Measurements from ENCODE around the gene CD180.

The CD180 gene

GRCh38 chr5:67133217-67133616 lies 63.4 kb downstream of the CD180 start:
- TF ChIP-seq CTCF (IDR thresholded peaks at IDR 0.05; ENCODE audit: low read depth, low read length): no peak
- H3K36me3 ChIP-seq: no peaks in the 10 kb centered on the region
- DNase-seq: no peak

GRCh38 chr5:67129768-67130167 lies 66.8 kb downstream of the CD180 start:
- no peaks in the 10 kb centered on the region for H3K36me3 ChIP-seq
- no peak overlapping the region for H3K4me3 ChIP-seq (ENCODE audit: low read depth, low read length)
- no peak for DNase-seq
- no peaks in the 10 kb centered on the region for H3K9me3 ChIP-seq
- H3K4me1 ChIP-seq: no peaks in the 10 kb centered on the region
- H3K27me3 ChIP-seq: no peaks in the 10 kb centered on the region
- TF ChIP-seq CTCF (IDR thresholded peaks at IDR 0.05; ENCODE audit: low read depth, low read length): no peak

More at GRCh38 chr5:67133217-67133616, 63.4 kb downstream of the CD180 start:
- H3K4me3 ChIP-seq (ENCODE audit: low read depth, low read length): no peak overlapping the region
- H3K4me1 ChIP-seq: no peaks in the 10 kb centered on the region
- H3K27me3 ChIP-seq: no peaks in the 10 kb centered on the region
- no peaks in the 10 kb centered on the region for H3K9me3 ChIP-seq

Data from BE2C (cell line).